HG03097 (cell line): ENCODE results near the gene AFF3.

Source experiments
- ATAC-seq: cut with Tn5 transposase; IDR thresholded peaks from one replicate; pipeline ENCODE4 v1.9.1; 2021; ENCODE audit not compliant: unreplicated experiment, low FRiP score

The AFF3 gene

DNA sequence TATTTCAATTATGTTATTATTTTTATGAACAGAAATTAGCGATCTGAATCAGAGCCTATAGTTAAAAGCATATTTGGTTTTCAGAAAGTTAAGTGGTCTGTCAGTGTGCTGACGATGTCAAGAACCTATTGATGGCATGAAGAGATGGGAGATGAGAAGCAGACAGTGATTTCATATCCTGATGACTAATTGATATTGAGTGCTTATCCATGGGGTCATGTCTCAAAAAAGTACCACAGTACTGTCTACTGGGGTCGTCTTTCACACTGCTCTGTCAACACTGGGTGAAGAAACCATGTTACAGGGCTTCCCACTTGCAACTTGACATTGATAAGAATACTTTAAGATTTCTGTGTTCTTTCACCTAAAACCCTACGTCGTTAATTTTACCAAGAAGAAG, 297.1 kb downstream of the AFF3 start:
- ATAC-seq: no peak

- ATAC-seq: no peak
These were observed 299.9 kb downstream of the AFF3 start for GRCh38 chr2:99842451-99842850.

- ATAC-seq: no peak
These were observed 300.6 kb downstream of the AFF3 start for GRCh38 chr2:99841749-99842148.

DNA sequence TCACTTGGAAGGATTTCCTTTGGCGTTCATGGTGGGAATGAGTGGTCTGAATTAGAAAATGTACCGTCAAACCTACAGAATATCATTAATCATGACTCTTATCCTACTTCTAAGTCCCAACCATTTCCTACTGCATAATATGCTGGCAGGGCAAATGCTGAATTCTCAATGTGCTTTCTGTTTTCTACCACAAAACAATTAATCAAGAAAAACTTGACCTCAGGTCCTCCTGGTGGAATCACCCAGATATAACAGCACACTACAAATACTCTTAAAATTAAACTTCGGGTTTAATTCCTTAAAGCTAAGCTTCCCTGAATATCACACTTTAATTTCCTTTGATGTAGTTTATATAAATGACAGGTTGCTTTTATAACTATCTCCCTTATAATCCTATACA, 301.6 kb downstream of the AFF3 start:
- ATAC-seq: no peak

GRCh38 chr2:99836690-99837605, 305.4 kb downstream of the AFF3 start:
- no peak for ATAC-seq

GRCh38 chr2:99834426-99834825, 308.0 kb downstream of the AFF3 start:
- no peak for ATAC-seq

GRCh38 chr2:99833586-99834201, 308.7 kb downstream of the AFF3 start:
- no peak for ATAC-seq

GRCh38 chr2:99832926-99833325, 309.5 kb downstream of the AFF3 start:
- no peak for ATAC-seq

DNA sequence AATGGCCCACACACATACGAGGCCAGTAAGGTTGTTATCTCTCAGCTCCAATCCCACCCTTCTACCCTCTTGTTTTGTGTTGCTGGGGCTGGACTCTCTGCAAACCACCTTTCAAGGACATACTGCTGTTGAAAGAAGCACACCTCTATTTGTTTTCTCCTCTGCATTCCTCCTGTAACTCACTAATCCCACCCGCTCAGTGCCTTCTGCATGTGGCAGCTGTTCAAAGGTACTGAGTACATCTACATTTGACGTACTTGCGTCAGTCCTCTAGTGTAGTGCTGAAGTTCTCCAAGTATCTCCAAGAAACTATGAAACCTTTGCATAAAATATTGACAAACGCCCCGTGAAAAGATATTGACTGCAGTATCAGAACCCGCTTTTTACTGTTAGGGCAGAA, 310.6 kb downstream of the AFF3 start:
- no peak for ATAC-seq

GRCh38 chr2:99827296-99827999, 314.9 kb downstream of the AFF3 start:
- no peak for ATAC-seq

DNA sequence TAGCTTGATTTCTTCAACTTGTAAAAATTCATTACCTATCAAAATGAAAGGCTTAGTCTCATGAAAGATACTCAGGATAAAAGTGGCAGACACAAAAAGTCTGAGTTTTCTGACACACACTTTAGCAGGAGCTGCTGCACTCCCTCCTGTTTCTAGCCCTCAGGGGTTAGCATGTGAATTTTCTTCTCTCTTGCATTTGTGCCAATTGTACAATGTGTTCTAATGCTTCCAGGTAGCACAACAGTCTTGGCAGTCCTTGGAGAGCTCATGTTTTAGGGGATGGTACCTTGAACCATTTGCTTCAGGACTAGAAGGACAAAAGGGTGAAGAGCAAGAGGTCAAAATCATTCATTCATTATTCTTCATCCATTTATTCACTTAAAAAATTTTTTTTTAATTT, 316.8 kb downstream of the AFF3 start:
- ATAC-seq: no peak

- no peak for ATAC-seq
These were observed 317.6 kb downstream of the AFF3 start for GRCh38 chr2:99824758-99825157.

DNA sequence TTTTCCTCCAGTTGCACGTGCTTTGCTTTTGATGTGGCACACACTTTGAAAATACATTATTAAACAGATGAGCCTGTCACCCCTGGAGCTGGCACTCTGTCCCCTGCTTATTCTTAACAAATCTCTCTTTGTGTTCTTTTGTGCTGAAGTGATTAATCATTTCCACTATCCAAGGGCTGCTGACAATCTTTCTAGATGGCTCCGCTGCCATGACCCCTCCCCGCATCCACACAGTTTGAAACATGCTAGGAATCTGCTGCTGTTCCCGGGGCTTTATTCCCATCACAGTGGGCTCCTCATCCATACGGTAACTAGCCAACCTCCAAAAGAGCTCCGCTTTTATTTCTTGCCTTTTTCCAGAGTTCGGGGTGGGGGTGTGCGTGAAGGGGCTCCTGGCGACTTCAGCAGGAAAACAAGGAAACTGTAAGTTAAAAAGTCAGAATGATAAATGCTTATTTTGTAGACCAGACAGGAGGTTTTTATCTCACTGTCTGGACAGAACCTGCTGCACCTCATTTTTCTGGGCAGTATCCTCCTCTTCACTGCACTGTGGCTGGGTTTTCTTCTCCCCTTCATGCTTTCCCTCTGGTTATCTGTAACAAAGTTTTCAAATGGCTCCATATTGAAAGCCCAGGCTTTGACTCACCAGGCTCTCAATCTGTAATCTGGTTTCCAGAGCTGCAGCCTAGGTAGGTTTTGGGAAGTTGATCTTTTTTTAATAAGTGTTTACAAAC, 319.7 kb downstream of the AFF3 start:
- no peak for ATAC-seq

GRCh38 chr2:99821984-99822383, 320.4 kb downstream of the AFF3 start:
- ATAC-seq: no peak

DNA sequence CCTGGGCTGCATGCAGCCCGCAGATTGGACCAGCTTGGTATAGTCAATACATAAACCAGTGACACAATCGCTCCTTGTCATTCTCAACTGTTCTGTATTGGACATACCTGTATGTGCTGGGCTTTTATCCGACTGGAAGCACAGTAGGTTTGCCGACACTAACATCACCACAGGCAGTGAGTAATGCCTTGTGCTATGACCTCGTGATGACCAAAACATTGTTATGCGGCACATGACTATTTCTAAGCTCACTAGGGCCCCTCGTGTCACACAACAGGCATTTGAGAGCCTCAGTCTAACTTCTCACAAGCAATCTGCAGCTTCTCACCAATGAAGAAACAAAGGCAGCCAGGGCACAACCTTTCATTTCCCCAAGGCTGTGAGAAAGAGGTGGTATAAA, 320.8 kb downstream of the AFF3 start:
- ATAC-seq: no peak

- ATAC-seq: no peak
These were observed 321.4 kb downstream of the AFF3 start for GRCh38 chr2:99821039-99821438.

DNA sequence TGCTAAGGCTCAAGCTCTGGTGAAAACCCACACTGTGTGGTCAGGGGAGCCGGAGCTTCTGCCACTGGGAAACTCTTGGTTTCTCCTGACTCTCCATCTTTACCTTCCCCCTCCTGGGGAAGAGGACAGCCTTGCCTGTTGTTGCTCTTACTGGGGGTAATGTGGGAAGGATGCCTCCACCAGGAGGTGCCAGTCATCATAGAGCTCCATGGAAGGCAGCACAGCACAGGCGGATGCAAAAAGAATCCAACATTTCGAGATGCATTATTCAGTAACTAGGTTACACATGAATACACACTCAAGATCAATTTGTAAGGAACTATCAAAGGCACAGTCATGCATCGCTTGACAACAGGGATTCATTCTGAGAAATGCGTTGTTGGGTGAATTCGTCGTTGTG, 322.6 kb downstream of the AFF3 start:
- no peak for ATAC-seq

- ATAC-seq: no peak
These were observed 323.5 kb downstream of the AFF3 start for GRCh38 chr2:99818842-99819241.

DNA sequence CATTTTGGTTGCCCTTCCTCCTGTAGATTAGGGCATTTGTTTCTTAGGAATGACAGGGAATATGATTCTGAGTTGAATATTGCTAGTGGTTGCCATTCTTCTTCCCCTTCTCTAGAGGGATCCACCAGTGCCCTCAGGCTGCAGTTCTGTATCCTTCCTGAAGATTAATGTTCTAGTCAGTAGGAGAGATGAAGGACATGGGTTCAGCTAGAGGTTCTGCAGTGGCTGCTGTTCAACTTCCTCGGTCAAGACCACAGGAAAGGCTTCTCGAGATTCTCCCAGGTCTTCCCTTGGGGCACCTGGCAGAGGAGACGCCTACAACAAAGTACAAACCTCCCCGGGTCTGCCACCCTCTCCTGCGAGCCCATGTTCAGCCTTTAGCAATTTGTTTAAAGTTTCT, 325.5 kb downstream of the AFF3 start:
- ATAC-seq: no peak

- no peak for ATAC-seq
These were observed 330.0 kb downstream of the AFF3 start for GRCh38 chr2:99812426-99812825.

DNA sequence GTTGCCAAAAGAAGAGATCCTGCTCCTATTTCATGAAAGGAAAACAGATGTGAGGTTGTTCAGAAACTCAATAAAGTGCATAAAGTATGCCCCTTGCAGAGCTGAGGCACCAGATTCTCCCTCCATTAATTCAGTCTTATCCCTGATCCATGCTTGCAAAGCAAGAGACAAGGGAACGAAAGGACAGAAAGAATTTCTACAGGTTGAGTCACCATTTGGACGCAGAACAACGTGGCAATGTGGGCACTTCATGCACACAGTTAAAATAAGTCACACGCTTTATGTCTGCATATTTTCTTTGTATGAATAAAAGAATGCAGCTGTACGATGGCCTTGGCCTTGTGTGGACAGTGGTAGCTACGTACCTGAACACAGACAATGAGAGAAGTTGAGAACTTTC, 330.8 kb downstream of the AFF3 start:
- ATAC-seq: no peak
